Measurements from ENCODE around the gene SYNGR2.

GRCh38 chr17:78121801-78122215 lies 46.6 kb upstream of the SYNGR2 start:
- TF ChIP-seq CTCF (IDR thresholded peaks at IDR 0.05) (no peak), EZH2 (IDR thresholded peaks at IDR 0.05; ENCODE audit: borderline replicate concordance, insufficient read depth, low read depth, low read length, poor library complexity, severe bottlenecking) (no peak)

All from B cell (primary cell).